ENCODE data around the gene AKIRIN2. TPM values are rescaled to one million over a fixed set of nuclear protein-coding genes. Genes with fewer than 3 reads are reported as not detected.
A peak's percentile ranks its signal among the peaks of the same experiment; 100 is the strongest.
"Not testable (repeated sequence)": the region's sequence is repeated elsewhere in the genome, so short reads cannot be mapped to it uniquely, and the experiment has no call there.

AKIRIN2 gene
- total and polyA plus RNA-seq, 2 experiments from 2014 or later = 66.7 to 82.6 TPM

- Histone ChIP-seq H3K36me3 (no peaks in the 10 kb centered on the region), H3K27ac (no peak overlapping the region), H3K27me3 (no peaks in the 10 kb centered on the region), H3K9me3 (ENCODE audit: low read depth) (no peaks in the 10 kb centered on the region), H3K4me1 (ENCODE audit: low read depth) (no peaks in the 10 kb centered on the region), H3K4me3 (no peak overlapping the region)
- no peak for DNase-seq (ENCODE audit: low read depth in 1 of 2, low spot score in 1 of 2)
- no peak for TF ChIP-seq CTCF (IDR thresholded peaks at IDR 0.05; ENCODE audit: low read depth, low read length)
These were observed 20.6 kb upstream of the AKIRIN2 start for GRCh38 chr6:87722540-87723169.

- H3K36me3 ChIP-seq = no peaks in the 10 kb centered on the region
- DNase-seq (ENCODE audit: low read depth in 1 of 2, low spot score in 1 of 2) = no peak
- no peaks in the 10 kb centered on the region for H3K9me3 ChIP-seq (ENCODE audit: low read depth)
- H3K27me3 ChIP-seq = no peaks in the 10 kb centered on the region
- peaks cover 3% of the 10 kb centered on the region for H3K4me1 ChIP-seq (ENCODE audit: low read depth)
- no peak overlapping the region for H3K27ac ChIP-seq
- TF ChIP-seq CTCF (IDR thresholded peaks at IDR 0.05; ENCODE audit: low read depth, low read length) = no peak
- H3K4me3 ChIP-seq = no peak overlapping the region
These were observed 19.3 kb upstream of the AKIRIN2 start for GRCh38 chr6:87721311-87721710.

GRCh38 chr6:87718662-87719433 lies 16.8 kb upstream of the AKIRIN2 start:
- Histone ChIP-seq H3K27me3 (no peaks in the 10 kb centered on the region), H3K27ac (no peak overlapping the region), H3K4me3 (no peak overlapping the region), H3K4me1 (ENCODE audit: low read depth) (peaks cover 3% of the 10 kb centered on the region), H3K36me3 (no peaks in the 10 kb centered on the region), H3K9me3 (ENCODE audit: low read depth) (no peaks in the 10 kb centered on the region)
- TF ChIP-seq CTCF (IDR thresholded peaks at IDR 0.05; ENCODE audit: low read depth, low read length) = no peak
- DNase-seq (ENCODE audit: low read depth in 1 of 2, low spot score in 1 of 2) = peak in 1 of 2 donors; percentile 68

- no peaks in the 10 kb centered on the region for H3K36me3 ChIP-seq
- TF ChIP-seq CTCF (IDR thresholded peaks at IDR 0.05; ENCODE audit: low read depth, low read length) = no peak
- H3K4me3 ChIP-seq = no peak overlapping the region
- no peak for DNase-seq (ENCODE audit: low read depth in 1 of 2, low spot score in 1 of 2)
- H3K27me3 ChIP-seq = no peaks in the 10 kb centered on the region
- peaks cover 3% of the 10 kb centered on the region for H3K4me1 ChIP-seq (ENCODE audit: low read depth)
- H3K27ac ChIP-seq = peak overlapping the region; percentile 64
- H3K9me3 ChIP-seq (ENCODE audit: low read depth) = no peaks in the 10 kb centered on the region
These were observed 15.0 kb upstream of the AKIRIN2 start for GRCh38 chr6:87716928-87717614.

GRCh38 chr6:87714093-87714842 lies 12.2 kb upstream of the AKIRIN2 start:
- Histone ChIP-seq H3K36me3 (no peaks in the 10 kb centered on the region), H3K27ac (no peak overlapping the region), H3K4me1 (ENCODE audit: low read depth) (peaks cover 3% of the 10 kb centered on the region), H3K9me3 (ENCODE audit: low read depth) (no peaks in the 10 kb centered on the region), H3K27me3 (no peaks in the 10 kb centered on the region), H3K4me3 (no peak overlapping the region)
- TF ChIP-seq CTCF (IDR thresholded peaks at IDR 0.05; ENCODE audit: low read depth, low read length) = no peak
- DNase-seq (ENCODE audit: low read depth in 1 of 2, low spot score in 1 of 2) = peak in 1 of 2 donors; percentile 68

- not testable (repeated sequence) for H3K27ac ChIP-seq; H3K27me3 ChIP-seq; DNase-seq (ENCODE audit: low read depth in 1 of 2, low spot score in 1 of 2); H3K9me3 ChIP-seq (ENCODE audit: low read depth); H3K4me3 ChIP-seq; H3K4me1 ChIP-seq (ENCODE audit: low read depth); H3K36me3 ChIP-seq
These were observed 10.7 kb upstream of the AKIRIN2 start for GRCh38 chr6:87712713-87713112.

Data from cardiac muscle cell (in vitro differentiated cells and primary cell).